ACC112 (cell line): ENCODE measurements around the gene HSFX2.
"Not testable (repeated sequence)": the region's sequence is repeated elsewhere in the genome, so short reads cannot be mapped to it uniquely, and the experiment has no call there.

ENCODE experiments used
- H2AFZ ChIP-seq: fragments of 200-600 bp; sonication (generic); one replicate; pipeline ENCODE4 v1.6.0; 2017; ENCODE audit warnings: antibody characterized with exemption, low read length; ENCODE audit not compliant: unreplicated experiment
- H3K27ac ChIP-seq: fragments of 200-600 bp; sonication (generic); 2 replicates; pipeline ENCODE4 v1.5.1; 2014; ENCODE audit warnings: low read depth, mild to moderate bottlenecking, antibody characterized with exemption, low read length, moderate library complexity
- H3K27me3 ChIP-seq: fragments of 200-600 bp; sonication (generic); 2 replicates; pipeline ENCODE4 v1.6.1; 2014; ENCODE audit warnings: mild to moderate bottlenecking, antibody characterized with exemption, low read length, moderate library complexity, mixed read lengths; ENCODE audit not compliant: insufficient read depth
- H3K36me3 ChIP-seq: fragments of 200-600 bp; sonication (generic); 2 replicates; pipeline ENCODE4 v1.6.1; 2016; ENCODE audit warnings: mild to moderate bottlenecking, antibody characterized with exemption, low read length, moderate library complexity, mixed read lengths; ENCODE audit not compliant: insufficient read depth
- H3K4me1 ChIP-seq: fragments of 200-600 bp; sonication (generic); one replicate; pipeline ENCODE4 v1.6.1; 2016; ENCODE audit warnings: low read length, mixed read lengths; ENCODE audit not compliant: insufficient read depth, unreplicated experiment, control insufficient read depth
- H3K4me3 ChIP-seq: fragments of 200-600 bp; sonication (generic); 2 replicates; pipeline ENCODE4 v1.5.1; 2014; ENCODE audit warnings: mild to moderate bottlenecking, low read depth, low read length
- H3K79me2 ChIP-seq: fragments of 200-600 bp; sonication (generic); one replicate; pipeline ENCODE4 v1.6.0; 2016; ENCODE audit warnings: low read length; ENCODE audit not compliant: control insufficient read depth, unreplicated experiment, insufficient read depth

The HSFX2 gene

GRCh38 chrX:149628768-149629167 lies 33.7 kb upstream of the HSFX2 start:
- H2AFZ ChIP-seq: no peak overlapping the region
- no peak overlapping the region for H3K4me3 ChIP-seq
- H3K79me2 ChIP-seq: peaks cover 45% of the 10 kb centered on the region
- H3K4me1 ChIP-seq: peaks cover 10% of the 10 kb centered on the region
- no peak overlapping the region for H3K27ac ChIP-seq
- H3K27me3 ChIP-seq: 0 out of 2 replicates have a peak, but pooled peaks cover 10% of the 10 kb centered on the region
- H3K36me3 ChIP-seq: no peaks in the 10 kb centered on the region

- Histone ChIP-seq H2AFZ (no peak overlapping the region), H3K27me3 (0 out of 2 replicates have a peak, but pooled peaks cover 10% of the 10 kb centered on the region), H3K79me2 (peaks cover 46% of the 10 kb centered on the region), H3K4me1 (peaks cover 10% of the 10 kb centered on the region), H3K36me3 (no peaks in the 10 kb centered on the region), H3K27ac (no peak overlapping the region), H3K4me3 (no peak overlapping the region)
Observed at GRCh38 chrX:149628280-149628679, 33.2 kb upstream of the HSFX2 start.

GRCh38 chrX:149626829-149627228 lies 31.7 kb upstream of the HSFX2 start:
- not testable (repeated sequence) for H3K4me3 ChIP-seq, H3K27me3 ChIP-seq, H2AFZ ChIP-seq, H3K36me3 ChIP-seq, H3K4me1 ChIP-seq, H3K27ac ChIP-seq
- H3K79me2 ChIP-seq: peaks cover 52% of the 10 kb centered on the region

GRCh38 chrX:149619662-149620061 lies 24.5 kb upstream of the HSFX2 start:
- H2AFZ ChIP-seq, H3K36me3 ChIP-seq, H3K27me3 ChIP-seq, H3K27ac ChIP-seq, H3K4me1 ChIP-seq, H3K4me3 ChIP-seq: not testable (repeated sequence)
- H3K79me2 ChIP-seq: peaks cover 23% of the 10 kb centered on the region

- Histone ChIP-seq H3K27me3 (no peaks in the 10 kb centered on the region), H2AFZ (no peak overlapping the region), H3K4me3 (no peak overlapping the region), H3K79me2 (peaks cover 18% of the 10 kb centered on the region), H3K4me1 (no peaks in the 10 kb centered on the region), H3K36me3 (no peaks in the 10 kb centered on the region), H3K27ac (no peak overlapping the region)
Observed at GRCh38 chrX:149618871-149619270, 23.8 kb upstream of the HSFX2 start.

- Histone ChIP-seq H3K4me1 (no peaks in the 10 kb centered on the region), H3K36me3 (no peaks in the 10 kb centered on the region), H3K27me3 (no peaks in the 10 kb centered on the region), H3K27ac (no peak overlapping the region), H2AFZ (no peak overlapping the region), H3K4me3 (no peak overlapping the region), H3K79me2 (peaks cover under 1% of the 10 kb centered on the region)
Observed at GRCh38 chrX:149611623-149612175, 16.6 kb upstream of the HSFX2 start.

- no peaks in the 10 kb centered on the region for H3K27me3 ChIP-seq
- H3K4me3 ChIP-seq: no peak overlapping the region
- H3K4me1 ChIP-seq: no peaks in the 10 kb centered on the region
- H3K36me3 ChIP-seq: no peaks in the 10 kb centered on the region
- H2AFZ ChIP-seq: no peak overlapping the region
- H3K79me2 ChIP-seq: no peaks in the 10 kb centered on the region
- H3K27ac ChIP-seq: no peak overlapping the region
Observed at GRCh38 chrX:149610511-149610910, 15.4 kb upstream of the HSFX2 start.

GRCh38 chrX:149607699-149608098 lies 12.6 kb upstream of the HSFX2 start:
- no peaks in the 10 kb centered on the region for H3K27me3 ChIP-seq
- H3K79me2 ChIP-seq: no peaks in the 10 kb centered on the region
- no peak overlapping the region for H3K4me3 ChIP-seq
- H3K36me3 ChIP-seq: no peaks in the 10 kb centered on the region
- H2AFZ ChIP-seq: no peak overlapping the region
- H3K4me1 ChIP-seq: no peaks in the 10 kb centered on the region
- H3K27ac ChIP-seq: no peak overlapping the region

GRCh38 chrX:149605248-149605885 lies 10.3 kb upstream of the HSFX2 start:
- not testable (repeated sequence) for H2AFZ ChIP-seq, H3K27me3 ChIP-seq, H3K4me3 ChIP-seq, H3K27ac ChIP-seq, H3K79me2 ChIP-seq, H3K36me3 ChIP-seq, H3K4me1 ChIP-seq

- H2AFZ ChIP-seq, H3K36me3 ChIP-seq, H3K79me2 ChIP-seq, H3K27ac ChIP-seq, H3K27me3 ChIP-seq, H3K4me3 ChIP-seq, H3K4me1 ChIP-seq: not testable (repeated sequence)
Observed at GRCh38 chrX:149598603-149599002, 3.5 kb upstream of the HSFX2 start.

- H3K27ac ChIP-seq, H3K4me3 ChIP-seq, H3K79me2 ChIP-seq, H3K4me1 ChIP-seq, H2AFZ ChIP-seq, H3K27me3 ChIP-seq, H3K36me3 ChIP-seq: not testable (repeated sequence)
Observed at GRCh38 chrX:149595943-149596342, 829 bp upstream of the HSFX2 start.
